ENCODE data around the gene XXYLT1.
"Not testable (repeated sequence)": the region's sequence is repeated elsewhere in the genome, so short reads cannot be mapped to it uniquely, and the experiment has no call there.

The XXYLT1 gene

GRCh38 chr3:195058336-195059005, 212.5 kb downstream of the XXYLT1 start:
- no peak for DNase-seq

- DNase-seq, result no peak
Measured at GRCh38 chr3:195057716-195058115, 213.2 kb downstream of the XXYLT1 start.

GRCh38 chr3:195056506-195056905, 214.5 kb downstream of the XXYLT1 start:
- DNase-seq, result no peak

- no peak for DNase-seq
Measured at GRCh38 chr3:195054311-195054710, 216.6 kb downstream of the XXYLT1 start.

GRCh38 chr3:195052939-195053338, 218.0 kb downstream of the XXYLT1 start:
- no peak for DNase-seq

- not testable (repeated sequence) for DNase-seq
Measured at GRCh38 chr3:195050296-195050695, 220.7 kb downstream of the XXYLT1 start.

- no peak for DNase-seq
Measured at GRCh38 chr3:195048059-195048905, 222.7 kb downstream of the XXYLT1 start.

GRCh38 chr3:195047536-195047935, 223.4 kb downstream of the XXYLT1 start:
- DNase-seq, result no peak

GRCh38 chr3:195046441-195046840, 224.5 kb downstream of the XXYLT1 start:
- DNase-seq, result no peak

GRCh38 chr3:195045481-195046210, 225.3 kb downstream of the XXYLT1 start:
- DNase-seq, result no peak

GRCh38 chr3:195044411-195044810, 226.5 kb downstream of the XXYLT1 start:
- DNase-seq, result no peak

- no peak for DNase-seq
Measured at GRCh38 chr3:195043607-195044339, 227.2 kb downstream of the XXYLT1 start.

- no peak for DNase-seq
Measured at GRCh38 chr3:195042743-195043606, 228.0 kb downstream of the XXYLT1 start.

- DNase-seq, result no peak
Measured at GRCh38 chr3:195041871-195042742, 228.9 kb downstream of the XXYLT1 start.

GRCh38 chr3:195040773-195041520, 230.0 kb downstream of the XXYLT1 start:
- no peak for DNase-seq

GRCh38 chr3:195040094-195040493, 230.9 kb downstream of the XXYLT1 start:
- no peak for DNase-seq

GRCh38 chr3:195039180-195039843, 231.6 kb downstream of the XXYLT1 start:
- no peak for DNase-seq

GRCh38 chr3:195038161-195038560, 232.8 kb downstream of the XXYLT1 start:
- no peak for DNase-seq

- not testable (repeated sequence) for DNase-seq
Measured at GRCh38 chr3:195037586-195037985, 233.4 kb downstream of the XXYLT1 start.
